HepG2 (cell line): ENCODE results near the gene VWA3A. TPM values are rescaled to one million over a fixed set of nuclear protein-coding genes. Genes with fewer than 3 reads are reported as not detected.

ENCODE experiments used
- ADNP ChIP-seq: sonication (generic); formaldehyde crosslinking; IDR thresholded peaks from 2 replicates; pipeline ENCODE4 v1.4.0; 2020; ENCODE audit warnings: missing genetic modification reagents
- DPF2 ChIP-seq: sonication (generic); formaldehyde crosslinking; IDR thresholded peaks from 2 replicates; pipeline ENCODE4 v1.4.0; 2020; ENCODE audit warnings: mild to moderate bottlenecking, low read depth, missing genetic modification reagents, borderline replicate concordance
- ETV6 ChIP-seq: sonication (generic); formaldehyde crosslinking; conservative IDR thresholded peaks from 2 replicates; pipeline ENCODE4 v1.4.0; 2020; ENCODE audit warnings: missing genetic modification reagents
- FOXO1 ChIP-seq: sonication (generic); formaldehyde crosslinking; IDR thresholded peaks from 2 replicates; pipeline ENCODE4 v1.4.0; 2020; ENCODE audit warnings: missing genetic modification reagents
- HIC2 ChIP-seq: sonication (generic); formaldehyde crosslinking; IDR thresholded peaks from 2 replicates; pipeline ENCODE4 v1.9.0; 2022; ENCODE audit warnings: low read depth, missing genetic modification reagents
- IRF1 ChIP-seq: sonication (generic); formaldehyde crosslinking; IDR thresholded peaks from 2 replicates; pipeline ENCODE4 v1.4.0; 2020; ENCODE audit warnings: low read depth, mild to moderate bottlenecking, missing genetic modification reagents
- MAF1 ChIP-seq: sonication (generic); formaldehyde crosslinking; IDR thresholded peaks from 2 replicates; pipeline ENCODE4 v1.5.0; 2020; ENCODE audit warnings: missing genetic modification reagents, borderline replicate concordance
- MEIS1 ChIP-seq: sonication (generic); formaldehyde crosslinking; IDR thresholded peaks from 2 replicates; pipeline ENCODE4 v1.9.0; 2021; ENCODE audit warnings: mild to moderate bottlenecking, missing genetic modification reagents, moderate library complexity, borderline replicate concordance
- NONO ChIP-seq, 2 experiments: fragments of 450-650 bp in 1 of 2; sonication (generic) in 1 of 2; formaldehyde crosslinking in 1 of 2; IDR thresholded peaks in 1 of 2; conservative IDR thresholded peaks in 1 of 2; 2 replicates each; pipeline versions ENCODE4 v1.6.1 to v1.8.0; 2017 to 2022; ENCODE audit warnings: mild to moderate bottlenecking in 1 of 2, missing genetic modification reagents in 1 of 2, moderate library complexity in 1 of 2
- PCBP2 ChIP-seq: fragments of 200-400 bp; formaldehyde crosslinking; optimal IDR thresholded peaks from 2 replicates; pipeline ENCODE3; 2018; ENCODE audit warnings: low read length, low read depth; ENCODE audit not compliant: poor library complexity, severe bottlenecking
- RFX1 ChIP-seq: fragments of 450-650 bp; IDR thresholded peaks from 2 replicates; pipeline ENCODE4 v1.6.1; 2017
- SIX4 ChIP-seq: sonication (generic); formaldehyde crosslinking; IDR thresholded peaks from 2 replicates; pipeline ENCODE4 v1.4.0; 2020; ENCODE audit warnings: missing genetic modification reagents
- SP1 ChIP-seq, 2 experiments: fragments of 450-650 bp in 1 of 2; sonication (generic) in 1 of 2; formaldehyde crosslinking in 1 of 2; IDR thresholded peaks; 2 replicates each; pipeline versions ENCODE4 v1.4.0 to v1.6.1; 2016 to 2020; ENCODE audit warnings: missing genetic modification reagents in 1 of 2
- STAT5B ChIP-seq: sonication (generic); formaldehyde crosslinking; IDR thresholded peaks from 2 replicates; pipeline ENCODE4 v1.4.0; 2020; ENCODE audit warnings: missing genetic modification reagents
- ZBTB2 ChIP-seq: sonication (generic); formaldehyde crosslinking; IDR thresholded peaks from 2 replicates; pipeline ENCODE4 v1.8.0; 2022; ENCODE audit warnings: low read depth, missing genetic modification reagents
- ZBTB42 ChIP-seq: sonication (generic); formaldehyde crosslinking; IDR thresholded peaks from 2 replicates; pipeline ENCODE4 v1.5.0; 2020; ENCODE audit warnings: mild to moderate bottlenecking, missing genetic modification reagents
- ZNF160 ChIP-seq: sonication (generic); formaldehyde crosslinking; IDR thresholded peaks from 2 replicates; pipeline ENCODE4 v1.8.0; 2022; ENCODE audit warnings: mild to moderate bottlenecking, inconsistent platforms, missing genetic modification reagents
- ZNF30 ChIP-seq: sonication (generic); formaldehyde crosslinking; IDR thresholded peaks from 2 replicates; pipeline ENCODE4 v1.5.0; 2020; ENCODE audit warnings: mild to moderate bottlenecking, missing genetic modification reagents
- ZNF44 ChIP-seq: sonication (generic); formaldehyde crosslinking; IDR thresholded peaks from 2 replicates; pipeline ENCODE4 v1.5.1; 2020; ENCODE audit warnings: mild to moderate bottlenecking, missing genetic modification reagents
- ZNF558 ChIP-seq: sonication (generic); formaldehyde crosslinking; IDR thresholded peaks from 2 replicates; pipeline ENCODE4 v1.9.0; 2022; ENCODE audit warnings: mild to moderate bottlenecking, missing genetic modification reagents, borderline replicate concordance
- ZNF607 ChIP-seq: sonication (generic); formaldehyde crosslinking; IDR thresholded peaks from 2 replicates; pipeline ENCODE4 v1.5.1; 2020; ENCODE audit warnings: missing genetic modification reagents, mild to moderate bottlenecking, borderline replicate concordance
- ZNF660 ChIP-seq: sonication (generic); formaldehyde crosslinking; IDR thresholded peaks from 2 replicates; pipeline ENCODE4 v1.5.1; 2020; ENCODE audit warnings: mild to moderate bottlenecking, low read depth, missing genetic modification reagents, borderline replicate concordance
- ZNF709 ChIP-seq: sonication (generic); formaldehyde crosslinking; IDR thresholded peaks from 2 replicates; pipeline ENCODE4 v1.5.0; 2020; ENCODE audit warnings: mild to moderate bottlenecking, missing genetic modification reagents
- polyA plus RNA-seq, 8 experiments: library from polyadenylated mRNA; depleted of rRNA in 3 of 8; stranded (reverse) in 7 of 8; unstranded in 1 of 8; fragments of >200 nt; fragmentation: Illumina TruSeq in 4 of 8; extraction: Trizol in 4 of 8; gene quantifications; 2 replicates each; pipeline versions ENCODE4 v1.2.1 to v1.2.3, GENCODE V29; 2011 to 2016; ENCODE audit warnings: low read depth in 4 of 8, missing spikeins in 1 of 8, mixed read lengths in 1 of 8; ENCODE audit not compliant: insufficient read depth in 1 of 8
- total RNA-seq, 5 experiments: library from RNA; depleted of rRNA; stranded (reverse); fragments of >200 nt; fragmentation: Illumina TruSeq; extraction: Trizol; gene quantifications; 2 replicates each; pipeline ENCODE4 v1.2.3, GENCODE V29; 2016; ENCODE audit warnings: low read depth in 1 of 5
- TF ChIP-seq, protein P1 (sequence below): sonication (generic); formaldehyde crosslinking; conservative IDR thresholded peaks from 2 replicates; pipeline ENCODE4 v1.8.1; 2023; ENCODE audit warnings: missing genetic modification reagents

The VWA3A gene
- total and polyA plus RNA-seq, 2 of the 13 experiments (the other 11 are each of a cell fraction or from before 2014, with no cell fraction given) = 0.03 to 0.07 TPM

GRCh38 chr16:22206013-22206841, 113.9 kb downstream of the VWA3A start, which contains the start of gene EEF2K (continued):
- peak; percentile 81 for TF ChIP-seq HIC2 (CRISPR knock-in tag)
- peak; percentile 97 for TF ChIP-seq ZNF607 (CRISPR knock-in tag)
- no peak for TF ChIP-seq PCBP2
- TF ChIP-seq FOXO1 = peak; percentile 88
- TF ChIP-seq STAT5B (CRISPR knock-in tag) = no peak; the same call in 1 of the 2 replicates
- peak; percentile 98; the same call in 1 of the 2 replicates for TF ChIP-seq ZNF709 (CRISPR knock-in tag)
- TF ChIP-seq SIX4 (CRISPR knock-in tag) = peak; percentile 69
- TF ChIP-seq MEIS1 (CRISPR knock-in tag) = peak; percentile 74; the same call in 1 of the 2 replicates
- no peak for TF ChIP-seq ZNF660
- TF ChIP-seq ZBTB42 (CRISPR knock-in tag) = peak; percentile 85
- TF ChIP-seq, protein P1, sequence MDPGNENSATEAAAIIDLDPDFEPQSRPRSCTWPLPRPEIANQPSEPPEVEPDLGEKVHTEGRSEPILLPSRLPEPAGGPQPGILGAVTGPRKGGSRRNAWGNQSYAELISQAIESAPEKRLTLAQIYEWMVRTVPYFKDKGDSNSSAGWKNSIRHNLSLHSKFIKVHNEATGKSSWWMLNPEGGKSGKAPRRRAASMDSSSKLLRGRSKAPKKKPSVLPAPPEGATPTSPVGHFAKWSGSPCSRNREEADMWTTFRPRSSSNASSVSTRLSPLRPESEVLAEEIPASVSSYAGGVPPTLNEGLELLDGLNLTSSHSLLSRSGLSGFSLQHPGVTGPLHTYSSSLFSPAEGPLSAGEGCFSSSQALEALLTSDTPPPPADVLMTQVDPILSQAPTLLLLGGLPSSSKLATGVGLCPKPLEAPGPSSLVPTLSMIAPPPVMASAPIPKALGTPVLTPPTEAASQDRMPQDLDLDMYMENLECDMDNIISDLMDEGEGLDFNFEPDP = peak; percentile 66; the same call in 1 of the 2 replicates
- TF ChIP-seq ADNP = peak; percentile 99
- no peak for TF ChIP-seq IRF1 (CRISPR knock-in tag)
- TF ChIP-seq ZBTB2 = no peak; the same call in 1 of the 2 replicates
- peak; percentile 84; the same call in 1 of the 2 replicates for TF ChIP-seq ETV6 (CRISPR knock-in tag)
- TF ChIP-seq ZNF30 (CRISPR knock-in tag) = peak; percentile 75; the same call in 1 of the 2 replicates
- TF ChIP-seq MAF1 (CRISPR knock-in tag) = peak; percentile 84
- TF ChIP-seq ZNF44 = no peak; the same call in 1 of the 2 replicates
- TF ChIP-seq SP1 (IDR thresholded peaks at IDR 0.05) = no peak
- TF ChIP-seq SP1 (CRISPR knock-in tag; IDR thresholded peaks at IDR 0.05) = peak; percentile 84
- no peak for TF ChIP-seq RFX1
- TF ChIP-seq NONO (IDR thresholded peaks at IDR 0.05) = no peak
- peak; percentile 89 for TF ChIP-seq NONO (CRISPR knock-in tag; conservative IDR thresholded peaks at IDR 0.05)
- peak; percentile 52; the same call in 1 of the 2 replicates for TF ChIP-seq DPF2
- TF ChIP-seq ZNF558 (CRISPR knock-in tag) = peak; percentile 75; the same call in 1 of the 2 replicates
- peak; percentile 94; the same call in 1 of the 2 replicates for TF ChIP-seq ZNF160 (CRISPR knock-in tag)
